Epithelial cell of proximal tubule (primary cell): ENCODE data around the gene MRNIP. TPM values are rescaled to one million over a fixed set of nuclear protein-coding genes. Genes with fewer than 3 reads are reported as not detected.

Experiments
- DNase-seq: peaks from one replicate; pipeline ENCODE4 v3.0.0-alpha.2; 2011; ENCODE audit warnings: low read depth
- H3K4me3 ChIP-seq: 2 replicates; pipeline ENCODE4 v1.5.1; 2011; ENCODE audit warnings: low read depth, mild to moderate bottlenecking, low read length
- CTCF ChIP-seq: conservative IDR thresholded peaks from 2 replicates; pipeline ENCODE4 v1.5.1; 2012; ENCODE audit warnings: low read depth, mild to moderate bottlenecking, low read length
- total RNA-seq: library from RNA; depleted of rRNA; stranded (reverse); fragments of >200 nt; gene quantifications from 2 replicates; pipeline ENCODE4 v1.2.3, GENCODE V29; 2015

Gene MRNIP
- total RNA-seq, 1 donor from 2014 or later, result 22.1 TPM

GRCh38 chr5:179866241-179867078 lies 7.8 kb upstream of the MRNIP start:
- DNase-seq, result no peak
- no peak for TF ChIP-seq CTCF
- no peak overlapping the region for H3K4me3 ChIP-seq

GRCh38 chr5:179865491-179866240 lies 7.0 kb upstream of the MRNIP start:
- TF ChIP-seq CTCF, result no peak
- DNase-seq, result no peak
- H3K4me3 ChIP-seq, result no peak overlapping the region

GRCh38 chr5:179864686-179865085 lies 6.1 kb upstream of the MRNIP start:
- no peak for TF ChIP-seq CTCF
- no peak overlapping the region for H3K4me3 ChIP-seq
- DNase-seq, result no peak

GRCh38 chr5:179863449-179864085 lies 5.0 kb upstream of the MRNIP start:
- TF ChIP-seq CTCF, result no peak
- no peak overlapping the region for H3K4me3 ChIP-seq
- no peak for DNase-seq

- TF ChIP-seq CTCF, result no peak
- no peak overlapping the region for H3K4me3 ChIP-seq
- DNase-seq, result no peak
Measured at GRCh38 chr5:179862891-179863290, 4.3 kb upstream of the MRNIP start.

GRCh38 chr5:179862296-179862695 lies 3.7 kb upstream of the MRNIP start:
- TF ChIP-seq CTCF, result no peak
- no peak for DNase-seq
- no peak overlapping the region for H3K4me3 ChIP-seq
